Glutamatergic neuron (in vitro differentiated cells): Measurements from ENCODE around the gene GLYATL1B. TPM values are rescaled to one million over a fixed set of nuclear protein-coding genes. Genes with fewer than 3 reads are reported as not detected.

Experiments
- DNase-seq: peaks from one replicate; pipeline ENCODE4 v3.0.0; 2022
- H3K27ac Mint-ChIP-seq: one replicate; pipeline ENCODE4 v1.8.0; 2020; ENCODE audit warnings: mild to moderate bottlenecking, mixed read lengths, inconsistent platforms; ENCODE audit not compliant: unreplicated experiment
- H3K27me3 Mint-ChIP-seq: one replicate; pipeline ENCODE4 v1.8.0; 2020; ENCODE audit warnings: mild to moderate bottlenecking, moderate library complexity, mixed read lengths, inconsistent platforms; ENCODE audit not compliant: unreplicated experiment
- H3K36me3 Mint-ChIP-seq: one replicate; pipeline ENCODE4 v1.8.0; 2020; ENCODE audit warnings: mild to moderate bottlenecking, mixed read lengths, inconsistent platforms; ENCODE audit not compliant: unreplicated experiment
- H3K4me1 Mint-ChIP-seq: one replicate; pipeline ENCODE4 v1.8.0; 2020; ENCODE audit warnings: mild to moderate bottlenecking, low read depth, mixed read lengths, inconsistent platforms; ENCODE audit not compliant: unreplicated experiment
- H3K4me3 Mint-ChIP-seq: one replicate; pipeline ENCODE4 v1.8.0; 2020; ENCODE audit warnings: mild to moderate bottlenecking, mixed read lengths, inconsistent platforms; ENCODE audit not compliant: unreplicated experiment
- H3K9me3 Mint-ChIP-seq: one replicate; pipeline ENCODE4 v1.8.0; 2020; ENCODE audit warnings: mild to moderate bottlenecking, moderate library complexity, mixed read lengths, inconsistent platforms; ENCODE audit not compliant: unreplicated experiment
- total RNA-seq: library from RNA; stranded (reverse); fragmentation: NEBNext Ultra II Directional; extraction: Animal tissue kit (Norgen Biotek cat#: 25700); gene quantifications from one replicate; pipeline ENCODE4 v1.2.1, GENCODE V29; 2021; ENCODE audit not compliant: unreplicated experiment
- TF ChIP-seq, protein P1 (sequence below): fragments of 200-600 bp; sonication (generic); IDR thresholded peaks from one replicate; pipeline ENCODE4 v1.5.0; 2021; ENCODE audit not compliant: partially characterized antibody, unreplicated experiment

GLYATL1B gene
- total RNA-seq, 1 donor from 2014 or later, result not detected

DNA sequence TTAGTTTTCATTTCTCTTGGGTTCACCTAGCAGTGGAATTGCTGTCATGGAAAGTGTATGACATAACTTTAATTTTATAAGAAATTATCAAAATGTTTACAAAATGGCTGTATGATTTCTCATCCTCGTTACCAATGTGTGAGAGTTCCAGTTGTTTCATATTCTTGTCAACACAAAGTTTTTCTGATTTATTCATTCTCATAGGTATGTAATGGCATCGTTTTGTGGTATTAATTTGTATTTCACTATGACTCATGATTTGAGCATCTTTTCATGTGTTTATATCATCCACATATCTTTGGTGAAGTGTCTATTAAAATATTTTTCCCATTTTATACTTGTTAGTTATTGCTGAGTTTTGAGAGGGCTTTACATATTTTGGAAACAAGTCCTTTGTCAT is 26.4 kb downstream of the GLYATL1B start:
- DNase-seq, result no peak
- Mint-ChIP-seq H3K27ac (no peak overlapping the region), H3K27me3 (no peaks in the 10 kb centered on the region), H3K9me3 (no peaks in the 10 kb centered on the region), H3K4me1 (no peaks in the 10 kb centered on the region), H3K4me3 (no peak overlapping the region), H3K36me3 (no peaks in the 10 kb centered on the region)
- TF ChIP-seq, protein P1, sequence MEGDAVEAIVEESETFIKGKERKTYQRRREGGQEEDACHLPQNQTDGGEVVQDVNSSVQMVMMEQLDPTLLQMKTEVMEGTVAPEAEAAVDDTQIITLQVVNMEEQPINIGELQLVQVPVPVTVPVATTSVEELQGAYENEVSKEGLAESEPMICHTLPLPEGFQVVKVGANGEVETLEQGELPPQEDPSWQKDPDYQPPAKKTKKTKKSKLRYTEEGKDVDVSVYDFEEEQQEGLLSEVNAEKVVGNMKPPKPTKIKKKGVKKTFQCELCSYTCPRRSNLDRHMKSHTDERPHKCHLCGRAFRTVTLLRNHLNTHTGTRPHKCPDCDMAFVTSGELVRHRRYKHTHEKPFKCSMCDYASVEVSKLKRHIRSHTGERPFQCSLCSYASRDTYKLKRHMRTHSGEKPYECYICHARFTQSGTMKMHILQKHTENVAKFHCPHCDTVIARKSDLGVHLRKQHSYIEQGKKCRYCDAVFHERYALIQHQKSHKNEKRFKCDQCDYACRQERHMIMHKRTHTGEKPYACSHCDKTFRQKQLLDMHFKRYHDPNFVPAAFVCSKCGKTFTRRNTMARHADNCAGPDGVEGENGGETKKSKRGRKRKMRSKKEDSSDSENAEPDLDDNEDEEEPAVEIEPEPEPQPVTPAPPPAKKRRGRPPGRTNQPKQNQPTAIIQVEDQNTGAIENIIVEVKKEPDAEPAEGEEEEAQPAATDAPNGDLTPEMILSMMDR, result no peak

DNA sequence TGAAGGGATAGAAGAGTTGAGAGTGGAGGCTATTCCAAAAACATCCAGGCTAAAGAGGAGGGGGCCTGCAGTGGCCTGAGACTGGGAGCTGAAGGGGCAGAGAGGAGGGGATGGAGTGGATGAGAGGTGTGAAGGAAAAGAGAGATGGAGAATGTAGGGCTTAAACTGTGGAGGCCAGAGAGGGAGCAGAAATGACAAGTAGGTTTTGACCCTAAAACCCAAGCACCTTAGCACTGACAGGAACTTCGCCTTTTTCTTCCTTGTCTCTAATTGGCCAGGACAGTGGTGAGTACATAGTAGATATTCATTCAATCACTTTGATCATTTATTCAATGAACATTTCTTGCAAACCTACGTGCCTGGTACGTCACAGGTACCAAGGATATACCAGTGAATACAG is 28.2 kb downstream of the GLYATL1B start:
- TF ChIP-seq, protein P1, result no peak
- no peaks in the 10 kb centered on the region for H3K27me3 Mint-ChIP-seq
- H3K36me3 Mint-ChIP-seq, result no peaks in the 10 kb centered on the region
- H3K4me3 Mint-ChIP-seq, result no peak overlapping the region
- H3K4me1 Mint-ChIP-seq, result no peaks in the 10 kb centered on the region
- DNase-seq, result no peak
- peaks cover 2% of the 10 kb centered on the region for H3K9me3 Mint-ChIP-seq
- H3K27ac Mint-ChIP-seq, result no peak overlapping the region

DNA sequence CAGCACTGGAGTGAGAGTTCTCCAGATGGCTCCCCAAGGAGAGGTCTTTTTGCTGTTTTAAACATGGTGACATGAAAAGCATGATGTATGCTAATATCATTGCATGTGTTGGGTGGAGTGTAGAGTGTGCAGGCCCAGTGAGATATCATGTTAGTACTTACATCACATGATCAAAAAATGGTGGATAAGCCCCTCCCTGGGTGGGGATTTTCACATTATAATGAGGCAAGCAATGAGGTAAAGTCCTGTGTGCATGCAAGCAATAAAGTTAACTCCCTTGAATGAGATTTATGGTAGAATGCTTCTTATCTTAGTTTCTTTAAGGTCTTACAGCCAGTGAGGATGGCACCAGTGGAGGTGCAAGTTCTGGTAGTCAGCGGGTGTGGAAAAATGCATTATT is 29.4 kb downstream of the GLYATL1B start:
- DNase-seq, result no peak
- H3K27me3 Mint-ChIP-seq, result no peaks in the 10 kb centered on the region
- H3K9me3 Mint-ChIP-seq, result peaks cover 2% of the 10 kb centered on the region
- no peaks in the 10 kb centered on the region for H3K36me3 Mint-ChIP-seq
- H3K27ac Mint-ChIP-seq, result no peak overlapping the region
- no peaks in the 10 kb centered on the region for H3K4me1 Mint-ChIP-seq
- TF ChIP-seq, protein P1, result no peak
- H3K4me3 Mint-ChIP-seq, result no peak overlapping the region

DNA sequence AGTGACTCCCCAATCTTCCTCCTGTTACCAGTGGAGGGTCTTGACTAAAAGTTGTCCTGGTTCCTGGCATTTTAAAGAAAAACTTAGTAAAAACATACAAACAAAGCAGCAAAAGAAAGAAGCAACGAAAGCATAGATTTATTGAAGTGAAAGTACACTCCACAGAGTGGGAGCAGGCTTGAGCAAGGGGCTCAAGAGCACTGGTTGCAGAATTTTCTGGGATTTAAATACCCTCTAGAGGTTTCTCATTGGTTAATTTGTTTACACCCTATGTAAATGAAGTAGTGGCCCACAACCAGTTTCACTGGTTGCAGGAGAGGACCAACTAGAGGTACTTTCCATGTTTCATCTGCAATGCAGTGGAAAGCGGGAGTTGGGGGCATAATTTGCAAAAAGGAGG is 31.7 kb downstream of the GLYATL1B start:
- H3K4me1 Mint-ChIP-seq, result no peaks in the 10 kb centered on the region
- no peak overlapping the region for H3K27ac Mint-ChIP-seq
- TF ChIP-seq, protein P1, result no peak
- peaks cover 2% of the 10 kb centered on the region for H3K9me3 Mint-ChIP-seq
- no peak overlapping the region for H3K4me3 Mint-ChIP-seq
- H3K27me3 Mint-ChIP-seq, result no peaks in the 10 kb centered on the region
- DNase-seq, result no peak
- H3K36me3 Mint-ChIP-seq, result no peaks in the 10 kb centered on the region

DNA sequence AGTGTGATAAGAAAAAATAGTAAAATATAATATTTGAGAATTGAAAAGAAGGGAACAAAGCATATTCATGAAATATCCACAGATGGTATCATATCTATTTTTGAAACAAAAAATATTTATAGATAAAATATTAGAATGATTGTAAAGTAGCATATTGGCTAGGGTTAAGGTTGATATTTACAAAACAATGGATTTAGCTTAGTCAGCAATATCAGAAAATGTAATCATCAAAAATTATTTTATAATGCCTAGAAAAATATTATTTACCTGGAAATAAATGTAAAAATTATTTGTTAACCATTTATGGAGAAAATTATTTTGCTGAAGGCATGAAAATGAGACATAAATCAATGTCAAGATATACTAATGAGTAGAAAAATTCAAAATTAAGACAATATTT is 33.7 kb downstream of the GLYATL1B start:
- peaks cover 2% of the 10 kb centered on the region for H3K9me3 Mint-ChIP-seq
- H3K4me1 Mint-ChIP-seq, result no peaks in the 10 kb centered on the region
- TF ChIP-seq, protein P1, result no peak
- no peak overlapping the region for H3K27ac Mint-ChIP-seq
- H3K4me3 Mint-ChIP-seq, result no peak overlapping the region
- H3K27me3 Mint-ChIP-seq, result no peaks in the 10 kb centered on the region
- no peak for DNase-seq
- H3K36me3 Mint-ChIP-seq, result no peaks in the 10 kb centered on the region
